HepG2 (cell line): ENCODE results near the gene PRRC2A. TPM values are rescaled to one million over a fixed set of nuclear protein-coding genes. Genes with fewer than 3 reads are reported as not detected.

Source experiments
- AGO1 ChIP-seq: fragments of 200-400 bp; formaldehyde crosslinking; IDR thresholded peaks from 2 replicates; pipeline ENCODE4 v1.6.1; 2017; ENCODE audit warnings: mild to moderate bottlenecking, low read depth, low read length, moderate library complexity; ENCODE audit not compliant: poor library complexity, severe bottlenecking
- AGO2 ChIP-seq: fragments of 200-400 bp; formaldehyde crosslinking; optimal IDR thresholded peaks from 2 replicates; pipeline ENCODE3; 2017; ENCODE audit warnings: mild to moderate bottlenecking, low read depth, low read length, moderate library complexity
- ATF7-NPFF ChIP-seq: sonication (generic); formaldehyde crosslinking; IDR thresholded peaks from 2 replicates; pipeline ENCODE4 v1.8.1; 2023; ENCODE audit warnings: mild to moderate bottlenecking, low read depth, missing genetic modification reagents, moderate library complexity
- BCL3 ChIP-seq: sonication (generic); formaldehyde crosslinking; IDR thresholded peaks from 2 replicates; pipeline ENCODE4 v1.5.1; 2020; ENCODE audit warnings: mild to moderate bottlenecking, missing genetic modification reagents, moderate library complexity
- ERF ChIP-seq: IDR thresholded peaks from 2 replicates; pipeline ENCODE4 v1.6.1; 2018; ENCODE audit warnings: missing biosample characterization, missing genetic modification reagents
- HMGXB4 ChIP-seq, 2 experiments: sonication (generic) in 1 of 2; formaldehyde crosslinking in 1 of 2; IDR thresholded peaks; 2 replicates each; pipeline versions ENCODE4 v1.4.0 to v1.6.1; 2018 to 2020; ENCODE audit warnings: missing genetic modification reagents in 2 of 2, borderline replicate concordance in 1 of 2, low read depth in 1 of 2, mild to moderate bottlenecking in 1 of 2, missing biosample characterization in 1 of 2
- HOXA3 ChIP-seq: sonication (generic); formaldehyde crosslinking; IDR thresholded peaks from 2 replicates; pipeline ENCODE4 v1.5.0; 2020; ENCODE audit warnings: missing genetic modification reagents
- HOXD1 ChIP-seq: sonication (generic); formaldehyde crosslinking; IDR thresholded peaks from 2 replicates; pipeline ENCODE4 v1.5.0; 2020; ENCODE audit warnings: missing genetic modification reagents
- ISX ChIP-seq: sonication (generic); formaldehyde crosslinking; conservative IDR thresholded peaks from 2 replicates; pipeline ENCODE4 v1.5.0; 2020; ENCODE audit warnings: missing genetic modification reagents
- KLF11 ChIP-seq: IDR thresholded peaks from 2 replicates; pipeline ENCODE4 v1.6.1; 2016; ENCODE audit warnings: missing compliant biosample characterization
- MAFG ChIP-seq: sonication (generic); formaldehyde crosslinking; IDR thresholded peaks from 2 replicates; pipeline ENCODE4 v1.5.1; 2020; ENCODE audit warnings: mild to moderate bottlenecking, missing genetic modification reagents
- MTF2 ChIP-seq: sonication (generic); formaldehyde crosslinking; IDR thresholded peaks from 2 replicates; pipeline ENCODE4 v1.5.0; 2020; ENCODE audit warnings: missing genetic modification reagents, borderline replicate concordance
- NFKBIZ ChIP-seq: IDR thresholded peaks from 2 replicates; pipeline ENCODE4 v1.6.1; 2018; ENCODE audit warnings: missing genetic modification reagents, missing compliant biosample characterization
- NR2F6 ChIP-seq, 2 experiments: IDR thresholded peaks; 2 replicates each; pipeline ENCODE4 v1.6.1; 2016; ENCODE audit warnings: antibody characterized with exemption in 1 of 2, mild to moderate bottlenecking in 1 of 2
- PTBP1 ChIP-seq: fragments of 200-400 bp; formaldehyde crosslinking; IDR thresholded peaks from 2 replicates; pipeline ENCODE4 v1.6.1; 2018; ENCODE audit warnings: low read length, low read depth; ENCODE audit not compliant: poor library complexity, severe bottlenecking
- RCOR2 ChIP-seq: IDR thresholded peaks from 2 replicates; pipeline ENCODE4 v1.6.1; 2016; ENCODE audit warnings: missing biosample characterization, missing genetic modification reagents
- RFX1 ChIP-seq: fragments of 450-650 bp; IDR thresholded peaks from 2 replicates; pipeline ENCODE4 v1.6.1; 2017
- RORA ChIP-seq: sonication (generic); formaldehyde crosslinking; IDR thresholded peaks from 2 replicates; pipeline ENCODE4 v1.5.0; 2020; ENCODE audit warnings: mild to moderate bottlenecking, missing genetic modification reagents, moderate library complexity
- RXRA ChIP-seq: sonication (generic); formaldehyde crosslinking; IDR thresholded peaks from 2 replicates; pipeline ENCODE4 v1.5.1; 2020; ENCODE audit warnings: missing genetic modification reagents
- TRIM24 ChIP-seq: sonication (generic); formaldehyde crosslinking; IDR thresholded peaks from 2 replicates; pipeline ENCODE4 v1.8.0; 2022; ENCODE audit warnings: mild to moderate bottlenecking, missing genetic modification reagents
- XRCC5 ChIP-seq: fragments of 200-400 bp; formaldehyde crosslinking; optimal IDR thresholded peaks from 2 replicates; pipeline ENCODE3; 2017; ENCODE audit warnings: mild to moderate bottlenecking, low read length
- ZBTB10 ChIP-seq: sonication (generic); formaldehyde crosslinking; IDR thresholded peaks from 2 replicates; pipeline ENCODE4 v1.4.0; 2020; ENCODE audit warnings: missing genetic modification reagents, borderline replicate concordance
- ZC3H13 ChIP-seq: sonication (generic); formaldehyde crosslinking; IDR thresholded peaks from 2 replicates; pipeline ENCODE4 v1.8.1; 2023; ENCODE audit warnings: mild to moderate bottlenecking, missing genetic modification reagents, moderate library complexity
- ZKSCAN5 ChIP-seq: sonication (generic); formaldehyde crosslinking; IDR thresholded peaks from 2 replicates; pipeline ENCODE4 v1.5.1; 2020; ENCODE audit warnings: mild to moderate bottlenecking, missing genetic modification reagents
- ZKSCAN8 ChIP-seq: IDR thresholded peaks from 2 replicates; pipeline ENCODE4 v1.6.1; 2016; ENCODE audit warnings: borderline replicate concordance, missing genetic modification reagents, missing compliant biosample characterization
- ZNF30 ChIP-seq: sonication (generic); formaldehyde crosslinking; IDR thresholded peaks from 2 replicates; pipeline ENCODE4 v1.5.0; 2020; ENCODE audit warnings: mild to moderate bottlenecking, missing genetic modification reagents
- ZNF749 ChIP-seq: sonication (generic); formaldehyde crosslinking; IDR thresholded peaks from 2 replicates; pipeline ENCODE4 v1.8.0; 2022; ENCODE audit warnings: mild to moderate bottlenecking, missing genetic modification reagents, moderate library complexity, borderline replicate concordance
- polyA plus RNA-seq, 8 experiments: library from polyadenylated mRNA; depleted of rRNA in 3 of 8; stranded (reverse) in 7 of 8; unstranded in 1 of 8; fragments of >200 nt; fragmentation: Illumina TruSeq in 4 of 8; extraction: Trizol in 4 of 8; gene quantifications; 2 replicates each; pipeline versions ENCODE4 v1.2.1 to v1.2.3, GENCODE V29; 2011 to 2016; ENCODE audit warnings: low read depth in 4 of 8, missing spikeins in 1 of 8, mixed read lengths in 1 of 8; ENCODE audit not compliant: insufficient read depth in 1 of 8
- total RNA-seq, 5 experiments: library from RNA; depleted of rRNA; stranded (reverse); fragments of >200 nt; fragmentation: Illumina TruSeq; extraction: Trizol; gene quantifications; 2 replicates each; pipeline ENCODE4 v1.2.3, GENCODE V29; 2016; ENCODE audit warnings: low read depth in 1 of 5

Gene PRRC2A
- total and polyA plus RNA-seq, 2 of the 13 experiments (the other 11 are each of a cell fraction or from before 2014, with no cell fraction given) = 38.9 to 47.4 TPM

GRCh38 chr6:31658983-31659648, 38.6 kb downstream of the PRRC2A start (continued):
- TF ChIP-seq AGO1 (peak; percentile 92), ERF (no peak), HMGXB4 (CRISPR knock-in tag; IDR thresholded peaks at IDR 0.05; ENCODE audit: borderline replicate concordance in 1 of 2, low read depth in 1 of 2) (no peak), RORA (CRISPR knock-in tag) (no peak), PTBP1 (no peak), HOXA3 (CRISPR knock-in tag) (no peak; the same call in 1 of the 2 replicates), RXRA (no peak), ZKSCAN5 (CRISPR knock-in tag) (no peak), NFKBIZ (CRISPR knock-in tag) (no peak), RFX1 (no peak), ISX (CRISPR knock-in tag) (no peak), ZBTB10 (CRISPR knock-in tag) (no peak), BCL3 (no peak; the same call in 1 of the 2 replicates), MTF2 (CRISPR knock-in tag) (no peak), TRIM24 (CRISPR knock-in tag) (no peak), ATF7-NPFF (CRISPR knock-in tag) (no peak), ZNF749 (CRISPR knock-in tag) (no peak), ZNF30 (CRISPR knock-in tag) (peak; percentile 40; the same call in 1 of the 2 replicates), ZKSCAN8 (no peak), RCOR2 (CRISPR knock-in tag) (no peak), HOXD1 (CRISPR knock-in tag) (no peak), NR2F6 (IDR thresholded peaks at IDR 0.05) (no peak), NR2F6 (CRISPR knock-in tag; IDR thresholded peaks at IDR 0.05) (no peak), ZC3H13 (CRISPR knock-in tag) (no peak), AGO2 (peak; percentile 94), XRCC5 (no peak), KLF11 (no peak), MAFG (CRISPR knock-in tag) (no peak)
